ENCODE data around the gene HHIPL1.

HHIPL1 gene

GRCh38 chr14:99612071-99612737 is 32.7 kb upstream of the HHIPL1 start:
- DNase-seq, result no peak

DNA sequence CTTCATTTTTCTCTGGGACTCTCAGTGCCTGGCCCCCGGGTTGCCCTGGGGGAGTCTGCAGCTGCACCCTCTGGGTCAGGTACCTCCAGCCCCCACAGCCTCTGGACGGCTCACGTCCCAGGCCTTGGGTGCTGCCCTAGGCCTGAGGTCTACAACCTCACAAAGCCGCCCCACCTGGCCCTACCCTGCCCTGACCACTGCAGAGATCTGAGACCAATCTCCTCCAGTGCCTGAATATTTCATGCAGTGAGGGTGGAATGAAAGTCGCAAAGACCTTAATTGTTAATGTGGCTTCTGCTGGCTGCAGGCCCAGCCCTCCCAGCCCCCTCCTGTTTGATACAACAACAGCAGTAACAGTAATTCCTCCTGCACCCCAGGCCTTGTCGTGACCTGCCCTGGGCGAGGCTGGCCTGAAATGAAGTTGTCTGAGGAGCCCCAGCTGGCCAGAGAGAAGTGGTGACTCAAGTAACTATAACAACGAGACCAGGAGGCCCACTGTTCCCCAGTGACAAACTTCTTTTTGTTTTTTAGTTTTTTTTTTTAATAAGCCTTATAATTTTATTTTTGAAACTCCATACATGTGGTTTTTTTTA is 32.1 kb upstream of the HHIPL1 start:
- DNase-seq, result no peak

DNA sequence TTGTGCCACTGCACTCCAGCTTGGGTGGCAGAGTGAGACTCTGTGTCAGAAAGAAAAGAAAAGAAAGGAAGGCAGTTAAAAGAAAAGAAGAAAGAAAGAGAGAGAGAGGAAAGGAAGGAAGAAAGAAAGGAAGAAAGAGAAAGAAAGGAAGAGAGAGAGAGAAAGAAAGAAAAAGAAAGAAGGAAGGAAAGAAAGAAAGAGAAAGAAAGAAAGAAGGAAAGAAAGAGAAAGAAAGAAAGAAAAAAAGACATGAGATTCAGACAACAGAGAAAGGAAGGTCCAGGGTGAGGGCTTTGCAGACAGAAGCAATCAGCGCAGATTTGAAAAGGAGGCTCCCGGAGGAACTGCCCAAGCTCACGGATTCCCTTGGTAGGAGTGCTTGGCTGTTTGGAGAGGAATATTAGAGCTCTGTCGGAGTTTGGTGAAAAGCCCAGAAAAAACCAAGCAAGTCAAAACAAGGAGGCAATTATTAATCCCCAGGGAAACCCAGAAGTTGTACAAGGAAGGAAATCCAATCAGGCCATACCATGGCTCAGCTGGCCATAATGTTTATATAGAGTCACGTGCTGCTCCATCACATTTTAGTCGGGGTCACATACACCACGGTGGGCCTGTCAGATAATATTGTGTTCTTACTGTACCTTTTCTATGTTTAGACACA is 29.3 kb upstream of the HHIPL1 start:
- DNase-seq, result no peak

DNA sequence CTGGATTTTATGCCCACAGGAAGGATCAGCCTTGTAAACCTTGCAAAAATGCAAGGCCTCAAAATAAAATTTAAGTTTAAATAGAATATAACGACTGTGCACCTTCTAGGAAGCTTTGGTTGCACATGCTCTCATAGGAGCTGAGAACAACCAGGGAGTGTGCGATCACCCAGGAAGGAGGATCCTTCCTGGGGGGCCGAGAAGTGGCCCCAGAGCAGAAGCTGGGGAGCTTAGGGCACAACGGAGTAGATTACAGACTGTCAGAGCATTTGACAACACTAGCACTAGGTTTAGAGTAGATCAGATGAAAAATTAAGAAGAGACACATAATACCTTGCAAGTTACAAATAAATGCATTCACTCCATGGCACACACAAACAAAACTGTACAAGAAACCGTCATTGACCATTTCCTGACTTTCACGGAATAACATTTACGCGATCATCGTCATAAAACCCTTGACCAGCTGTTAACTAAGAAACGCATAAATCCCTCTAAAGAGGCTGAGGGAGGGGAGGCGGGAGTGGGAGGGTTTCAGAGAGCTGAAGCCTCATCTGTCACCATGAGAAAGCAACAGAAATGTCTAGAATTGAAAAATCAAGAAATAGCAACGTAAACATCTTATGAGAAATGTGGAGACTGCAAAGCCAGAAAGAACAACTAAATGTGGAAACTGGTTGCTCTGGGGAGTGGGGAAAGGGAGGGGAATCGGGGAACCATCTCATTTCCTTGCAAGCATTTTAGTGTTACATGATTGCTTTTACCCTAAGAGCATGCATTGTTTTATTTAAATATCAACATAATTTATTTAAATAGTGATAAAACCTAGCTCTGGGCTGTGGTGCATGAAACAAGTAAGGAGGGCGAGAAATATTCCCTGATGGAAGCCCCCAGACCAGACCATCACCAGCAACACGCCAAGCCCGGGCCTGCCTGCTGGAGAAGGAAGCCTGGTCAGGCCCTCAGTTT is 27.8 kb upstream of the HHIPL1 start:
- DNase-seq, result no peak

DNA sequence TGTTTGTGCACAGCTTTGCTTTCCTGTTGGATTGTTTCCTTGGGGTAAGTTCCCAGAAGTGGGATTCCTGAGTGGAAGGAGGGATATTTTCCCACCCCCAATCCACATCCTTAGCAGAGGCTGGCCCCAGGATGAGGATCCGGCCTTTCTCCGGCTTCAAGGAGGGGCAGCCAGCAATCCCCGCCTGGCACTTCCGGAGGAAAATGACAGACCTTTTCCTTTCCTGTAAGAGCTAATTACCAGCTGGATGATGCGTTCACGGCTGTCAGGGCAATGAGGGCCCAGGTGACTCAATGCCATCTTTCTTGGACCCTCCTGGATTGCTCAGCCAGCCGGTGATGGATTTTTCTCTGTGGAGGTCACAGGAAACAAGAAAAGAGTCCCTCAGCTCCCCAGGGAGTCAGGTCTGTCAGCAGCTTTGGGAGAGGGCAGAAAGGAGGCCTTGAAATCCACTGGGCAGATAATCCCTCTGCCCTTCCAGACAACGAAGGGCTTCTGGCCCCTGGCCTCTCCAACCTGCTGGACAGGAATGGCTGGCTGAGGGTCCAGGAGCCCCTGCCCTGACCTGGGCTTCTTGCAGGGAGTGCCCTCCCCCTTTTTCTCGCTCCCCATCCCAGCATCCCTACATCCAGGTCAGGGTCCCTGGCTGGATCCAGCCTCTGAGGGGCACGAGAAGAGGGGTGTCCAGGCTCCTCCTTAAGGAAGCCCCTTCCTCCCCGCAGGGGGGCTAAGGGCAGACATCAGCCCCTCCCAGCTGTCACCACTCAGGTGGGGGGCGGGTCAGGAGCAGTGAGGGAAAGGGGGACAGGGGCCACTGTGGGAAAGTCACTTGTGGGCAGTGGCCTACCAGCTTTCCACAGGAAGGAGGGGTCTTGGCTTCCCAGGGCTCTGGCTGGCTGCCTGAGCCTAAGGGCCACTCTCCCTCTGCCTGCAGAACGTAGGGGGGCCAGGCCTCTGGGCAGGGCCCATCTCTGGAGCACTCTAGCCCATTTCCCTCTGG is 24.8 kb upstream of the HHIPL1 start:
- DNase-seq, result no peak

DNA sequence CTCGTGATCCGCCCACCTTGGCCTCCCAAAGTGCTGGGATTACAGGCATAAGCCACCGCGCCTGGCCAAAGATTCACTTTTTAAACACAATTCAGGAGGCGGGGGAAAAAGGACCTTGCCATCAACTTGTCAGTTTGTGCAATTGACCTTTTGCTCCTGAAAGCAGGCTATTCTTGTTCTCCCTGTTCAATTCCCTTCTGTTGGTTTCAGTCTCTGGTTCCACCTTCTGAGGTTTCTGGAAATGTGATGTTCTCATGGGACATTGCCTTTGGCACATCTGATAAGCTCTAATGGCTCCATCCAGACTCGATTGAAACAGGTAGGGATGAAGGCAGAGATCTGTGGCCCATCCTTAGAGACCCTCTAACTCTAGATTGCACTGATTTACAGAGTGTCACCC is 23.0 kb upstream of the HHIPL1 start:
- DNase-seq, result no peak

- DNase-seq, result no peak
Measured at GRCh38 chr14:99624024-99624423, 20.9 kb upstream of the HHIPL1 start.

DNA sequence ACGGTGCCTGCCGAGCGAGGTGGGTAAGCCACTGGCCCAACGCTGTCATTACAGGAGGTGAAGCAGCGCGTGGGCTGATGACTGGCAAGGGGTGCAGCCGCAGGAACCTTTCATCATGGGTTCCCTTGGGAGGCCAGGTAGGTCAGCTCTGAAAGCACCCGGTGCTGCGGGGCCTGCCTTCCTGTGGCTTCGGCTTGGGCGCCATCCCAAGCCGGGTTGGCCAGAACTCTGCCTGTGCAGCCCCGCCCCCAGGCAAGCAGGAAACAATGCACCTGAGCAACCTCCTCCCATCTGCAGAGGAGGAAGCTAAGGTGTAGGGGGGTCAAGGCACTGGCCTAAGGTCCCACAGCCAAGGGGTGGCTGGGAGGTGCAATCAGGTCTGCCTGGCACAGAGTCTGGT is 20.0 kb upstream of the HHIPL1 start:
- no peak for DNase-seq

GRCh38 chr14:99625476-99625875 is 19.5 kb upstream of the HHIPL1 start:
- DNase-seq, result no peak

DNA sequence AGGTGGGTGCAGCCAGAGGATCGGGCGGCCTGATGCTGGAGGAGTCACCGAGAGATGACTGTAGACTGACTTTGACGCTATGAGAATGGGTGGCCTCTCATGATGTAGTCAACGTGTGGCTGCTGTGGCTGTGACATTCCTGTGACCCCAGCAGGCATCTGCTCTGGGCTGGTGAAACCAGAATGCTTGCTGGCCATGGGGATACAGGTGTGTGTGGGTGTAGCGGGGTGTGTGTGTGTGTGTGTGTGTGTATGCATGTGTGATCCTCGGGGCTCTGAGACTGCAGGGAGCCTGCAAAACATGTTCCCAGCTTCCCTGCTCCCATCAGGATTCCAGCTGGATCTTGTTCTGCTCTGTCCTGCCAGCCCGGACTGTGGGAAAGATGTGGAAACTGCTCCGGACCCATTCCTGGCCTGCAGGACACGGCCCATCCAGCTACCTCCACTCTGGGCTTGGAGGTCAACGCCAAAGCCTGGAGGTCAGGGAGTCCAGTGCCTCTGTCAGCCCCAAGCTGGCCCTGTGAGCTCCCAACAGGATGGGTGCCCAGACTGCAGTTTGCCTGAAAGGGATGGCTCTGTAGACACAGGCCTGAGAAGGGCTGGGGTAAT is 18.8 kb upstream of the HHIPL1 start:
- DNase-seq, result no peak

- DNase-seq, result no peak
Measured at GRCh38 chr14:99627100-99627499, 17.8 kb upstream of the HHIPL1 start.

DNA sequence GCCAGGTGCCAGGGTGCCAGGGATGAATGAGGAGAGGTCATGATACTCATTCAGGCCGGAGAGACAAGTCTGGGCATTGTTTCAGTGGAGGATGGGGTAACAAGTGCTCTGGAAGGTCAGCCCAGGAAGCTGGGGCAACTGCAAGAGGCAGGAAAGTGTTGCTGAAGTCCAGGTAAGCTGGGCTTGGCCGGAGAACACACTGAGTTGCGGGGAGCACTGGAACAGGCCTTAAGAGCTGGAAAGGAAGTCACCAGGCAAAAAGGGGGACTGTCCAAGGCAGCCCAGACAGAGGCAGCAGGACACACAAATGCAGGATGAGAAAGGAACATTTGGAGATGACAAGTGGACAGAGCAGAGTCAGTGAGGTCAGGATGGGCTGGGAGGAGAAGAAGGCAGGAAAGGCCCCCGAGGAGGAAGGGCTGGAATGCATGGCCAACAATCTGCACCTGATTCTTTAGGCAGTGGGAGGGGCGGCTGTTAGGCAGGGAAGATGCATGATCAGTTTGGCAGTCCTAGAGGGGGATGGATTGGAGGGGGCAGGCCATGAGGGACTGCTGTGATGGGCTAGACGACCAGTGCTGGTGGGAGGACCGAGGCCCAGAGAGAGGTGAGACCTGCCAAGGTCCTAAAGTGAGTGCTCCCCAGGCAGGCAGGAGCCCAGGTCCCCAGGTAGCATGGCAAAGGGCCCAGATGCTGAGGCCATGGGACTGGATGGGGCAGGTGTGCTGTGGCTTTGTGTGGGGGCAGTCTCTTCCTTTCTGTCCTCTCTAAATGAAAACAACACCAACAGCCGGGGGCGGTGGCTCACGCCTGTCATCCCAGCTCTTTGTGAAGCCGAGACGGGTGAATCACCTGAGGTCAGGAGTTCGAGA is 17.2 kb upstream of the HHIPL1 start:
- no peak for DNase-seq

DNA sequence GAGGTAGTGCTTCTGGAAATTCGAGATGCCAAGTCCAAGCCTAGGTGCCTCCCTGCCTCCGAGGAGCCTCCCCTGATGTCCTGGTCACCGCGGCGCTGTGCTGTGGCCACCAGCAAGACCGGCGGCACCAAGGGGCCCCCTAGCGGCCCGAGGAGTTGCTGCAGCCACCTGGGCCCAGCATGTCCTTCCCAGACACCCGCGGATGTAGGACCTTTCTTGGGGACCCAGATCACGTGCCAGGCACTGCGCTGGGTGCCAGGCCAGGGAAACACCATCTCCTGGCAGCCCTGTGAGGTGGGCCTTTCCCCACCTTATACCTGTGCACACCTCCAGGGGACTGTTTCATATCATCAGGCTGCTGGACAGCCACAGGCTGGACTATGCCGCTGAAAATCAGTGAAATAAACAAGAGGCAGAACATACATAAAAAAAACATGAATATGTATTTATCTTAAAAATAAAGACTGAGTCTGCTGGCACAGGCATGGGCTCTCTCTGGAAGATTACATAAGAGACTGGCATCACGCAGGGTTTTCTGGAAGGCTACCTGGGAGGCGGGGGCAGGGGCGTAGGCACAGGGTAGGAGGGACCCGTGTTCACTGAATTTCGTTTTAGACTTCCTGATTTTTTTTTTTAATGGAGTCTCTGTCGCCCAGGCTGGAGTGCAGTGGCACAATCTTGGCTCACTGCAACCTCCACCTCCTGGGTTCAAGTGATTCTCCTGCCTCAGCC is 15.9 kb upstream of the HHIPL1 start:
- no peak for DNase-seq

DNA sequence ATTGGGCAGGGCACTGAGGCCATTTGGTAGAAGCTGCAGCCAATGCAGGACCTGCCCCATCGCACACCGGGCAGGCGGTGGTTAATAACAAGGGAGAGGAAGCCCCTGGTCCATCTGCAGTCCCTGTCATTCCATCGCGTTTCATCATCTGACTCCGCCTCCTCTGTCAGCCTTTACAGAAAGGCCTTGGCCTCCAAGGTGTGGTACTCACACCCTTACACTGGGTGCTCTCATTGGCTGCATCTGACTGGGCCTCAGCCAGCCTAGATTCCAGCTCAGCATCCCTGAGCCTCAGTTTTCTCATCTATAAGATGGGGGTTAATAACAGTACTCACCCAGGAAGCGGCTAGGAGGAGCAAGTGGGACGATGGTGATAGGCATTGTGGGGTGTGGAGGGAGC is 14.7 kb upstream of the HHIPL1 start:
- DNase-seq, result no peak

- DNase-seq, result no peak
Measured at GRCh38 chr14:99632410-99633035, 12.4 kb upstream of the HHIPL1 start.

DNA sequence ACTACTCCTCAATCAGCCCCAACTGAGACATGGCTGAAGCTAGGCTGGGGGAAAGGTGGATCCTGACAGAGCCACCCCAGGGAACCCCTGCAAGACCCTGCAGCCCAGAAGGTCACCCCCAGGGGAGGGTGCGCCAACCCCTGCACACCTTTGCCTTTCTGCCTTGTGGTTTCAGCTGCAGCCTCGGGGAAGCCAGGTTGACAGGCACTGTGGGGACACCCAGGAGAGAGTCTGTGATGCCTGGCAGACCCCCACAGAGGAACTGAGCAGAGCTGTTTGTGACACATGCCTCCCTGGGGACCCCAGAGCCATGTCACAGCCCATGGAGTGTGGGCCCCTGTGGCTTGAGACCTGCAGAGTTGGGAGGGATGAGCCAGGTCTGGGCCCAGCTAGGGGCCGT is 11.8 kb upstream of the HHIPL1 start:
- no peak for DNase-seq

- DNase-seq, result no peak
Measured at GRCh38 chr14:99633918-99634317, 11.0 kb upstream of the HHIPL1 start.

DNA sequence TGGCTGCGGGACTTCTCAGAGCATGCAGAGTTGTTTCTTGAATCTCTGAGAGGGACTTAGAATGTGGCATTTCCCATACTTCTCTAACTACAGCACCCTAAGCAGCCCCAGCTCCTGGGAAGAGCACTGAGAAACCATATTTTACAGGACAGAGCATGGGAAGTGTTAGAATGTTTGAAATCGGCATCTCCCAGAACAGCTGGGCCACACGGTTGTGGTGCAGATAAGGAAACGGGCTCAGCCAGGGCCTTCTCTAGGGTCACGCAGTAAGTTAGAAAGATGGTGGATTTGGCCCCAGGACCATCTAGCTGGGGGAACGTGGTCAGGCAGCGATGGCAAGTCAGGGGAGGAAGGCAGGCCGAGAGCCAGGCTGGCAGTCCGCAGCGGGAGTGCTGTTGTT is 10.5 kb upstream of the HHIPL1 start:
- DNase-seq, result no peak

GRCh38 chr14:99635116-99635515 is 9.8 kb upstream of the HHIPL1 start:
- no peak for DNase-seq
